Measurements from ENCODE around the gene ARHGEF2. TPM values are rescaled to one million over a fixed set of nuclear protein-coding genes. Genes with fewer than 3 reads are reported as not detected.
"Not testable (repeated sequence)": the region's sequence is repeated elsewhere in the genome, so short reads cannot be mapped to it uniquely, and the experiment has no call there.

Gene ARHGEF2
- polyA plus RNA-seq, 1 donor: 143 TPM

DNA sequence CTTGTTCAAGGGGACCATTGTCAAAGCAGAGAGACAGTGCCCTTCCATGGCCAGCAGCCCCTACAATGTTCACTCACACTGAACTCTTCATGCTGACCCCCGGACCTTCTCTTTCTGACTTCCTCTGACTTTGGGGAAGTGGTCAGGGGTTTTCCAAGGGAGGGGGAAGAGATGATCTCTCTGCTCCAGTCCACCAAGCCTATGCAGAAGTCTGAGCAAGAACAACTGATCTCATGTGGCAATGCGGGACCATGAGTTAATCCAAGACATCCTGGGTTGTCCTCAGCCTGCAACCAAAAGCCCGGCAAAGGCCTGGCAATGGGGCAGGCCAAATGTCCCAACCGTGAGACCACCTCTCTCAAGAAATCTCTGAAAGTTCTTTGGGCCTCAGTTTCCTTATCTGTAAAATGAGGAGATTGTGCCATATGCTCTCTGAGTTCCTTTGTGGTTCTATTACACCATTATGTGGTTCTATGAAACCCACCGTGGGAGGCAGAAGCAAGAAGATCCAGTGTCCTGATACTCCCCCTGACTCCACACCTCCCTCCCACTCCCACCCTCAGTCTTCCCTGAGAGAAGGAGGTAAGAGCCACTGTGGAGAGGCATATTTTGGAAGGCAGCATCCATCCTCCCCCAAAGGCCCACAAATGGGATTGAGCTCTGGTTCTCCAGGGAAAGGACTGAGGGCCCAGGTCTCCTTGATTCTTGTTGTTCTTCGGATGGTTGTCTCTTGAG lies 11.8 kb upstream of the ARHGEF2 start:
- no peak for DNase-seq (ENCODE audit: low read depth)

- DNase-seq (ENCODE audit: low read depth): no peak
Measured at GRCh38 chr1:155989242-155990004, 11.1 kb upstream of the ARHGEF2 start.

GRCh38 chr1:155984903-155985645 lies 6.7 kb upstream of the ARHGEF2 start:
- DNase-seq (ENCODE audit: low read depth): not testable (repeated sequence)

GRCh38 chr1:155984341-155984740 lies 6.0 kb upstream of the ARHGEF2 start:
- no peak for DNase-seq (ENCODE audit: low read depth)

DNA sequence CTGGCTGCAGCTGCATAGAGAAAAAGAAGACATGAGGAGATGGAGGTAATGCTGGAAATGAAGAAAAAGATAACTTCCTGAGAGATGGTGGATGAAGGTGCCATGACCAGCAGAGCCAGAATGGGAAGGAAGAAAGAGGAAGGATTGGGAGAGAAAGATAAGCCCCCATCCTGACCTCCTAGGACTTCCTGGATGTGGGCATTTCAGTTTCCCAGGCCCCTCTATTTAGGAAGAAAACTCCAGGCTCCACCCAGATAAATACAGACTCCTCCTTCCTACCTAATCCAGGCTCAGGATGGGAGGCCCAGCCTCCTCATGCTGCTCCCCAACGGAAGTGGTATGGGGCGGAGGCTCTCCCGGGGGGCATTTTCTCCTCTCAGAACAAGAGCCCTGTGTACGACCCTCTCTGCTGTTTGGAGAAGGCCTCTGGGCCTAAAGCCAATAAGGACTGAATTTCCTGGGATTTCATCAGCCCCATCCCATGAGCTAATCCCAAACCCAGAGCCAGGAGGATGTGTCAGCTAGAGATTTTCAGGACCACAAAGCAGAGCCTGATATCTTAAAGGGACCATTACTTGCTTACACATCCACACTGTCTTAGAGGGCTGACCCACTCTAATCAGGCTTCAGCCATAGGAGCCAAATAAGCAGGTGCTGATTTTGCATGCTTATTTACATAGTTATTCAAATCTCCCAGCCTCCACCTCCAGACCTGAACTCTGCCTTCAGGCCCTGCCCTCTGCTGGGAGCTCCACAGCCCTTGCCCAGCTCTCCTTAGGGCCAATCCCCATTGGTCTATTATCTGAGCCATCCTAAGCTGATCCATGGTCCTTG lies 5.1 kb upstream of the ARHGEF2 start:
- DNase-seq (ENCODE audit: low read depth): peak; percentile 91

GRCh38 chr1:155982106-155982505 lies 3.8 kb upstream of the ARHGEF2 start:
- no peak for DNase-seq (ENCODE audit: low read depth)

- DNase-seq (ENCODE audit: low read depth): no peak
Measured at GRCh38 chr1:155981266-155982088, 3.1 kb upstream of the ARHGEF2 start.

- no peak for DNase-seq (ENCODE audit: low read depth)
Measured at GRCh38 chr1:155979597-155980343, 1.4 kb upstream of the ARHGEF2 start.

GRCh38 chr1:155978973-155979429 lies 654 bp upstream of the ARHGEF2 start:
- no peak for DNase-seq (ENCODE audit: low read depth)

DNA sequence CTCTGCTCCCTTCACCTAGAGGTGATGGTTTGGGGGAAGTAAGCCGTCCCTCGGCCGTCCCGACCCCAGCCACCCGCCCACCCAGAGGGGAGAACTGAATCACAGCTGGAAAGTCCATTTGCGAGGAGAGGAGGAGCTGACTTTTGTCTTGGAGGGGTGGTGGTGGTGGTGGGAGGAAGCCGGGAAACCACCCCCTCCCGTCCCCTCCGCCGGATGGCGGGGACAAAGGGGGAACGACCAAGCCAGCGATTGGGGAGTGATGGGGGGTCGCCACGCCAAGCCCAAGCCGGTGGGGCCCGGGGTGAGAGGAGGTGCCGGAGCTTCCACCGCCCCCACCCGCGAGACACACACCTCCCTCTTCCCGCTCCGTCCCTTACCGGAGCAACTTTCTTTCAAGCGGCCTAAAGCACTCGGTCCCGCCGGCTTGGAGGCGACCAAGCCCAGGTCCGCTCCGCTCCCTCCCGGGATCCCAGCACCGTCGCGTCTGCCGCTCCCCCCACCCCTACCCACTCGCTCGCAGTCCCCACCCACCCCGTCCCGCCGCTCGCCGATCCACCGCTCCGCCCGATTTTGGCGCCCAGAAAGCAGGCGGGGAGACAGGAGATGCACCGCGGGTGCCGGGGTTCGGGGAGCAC lies 540 bp downstream of the ARHGEF2 start:
- DNase-seq (ENCODE audit: low read depth): no peak

DNA sequence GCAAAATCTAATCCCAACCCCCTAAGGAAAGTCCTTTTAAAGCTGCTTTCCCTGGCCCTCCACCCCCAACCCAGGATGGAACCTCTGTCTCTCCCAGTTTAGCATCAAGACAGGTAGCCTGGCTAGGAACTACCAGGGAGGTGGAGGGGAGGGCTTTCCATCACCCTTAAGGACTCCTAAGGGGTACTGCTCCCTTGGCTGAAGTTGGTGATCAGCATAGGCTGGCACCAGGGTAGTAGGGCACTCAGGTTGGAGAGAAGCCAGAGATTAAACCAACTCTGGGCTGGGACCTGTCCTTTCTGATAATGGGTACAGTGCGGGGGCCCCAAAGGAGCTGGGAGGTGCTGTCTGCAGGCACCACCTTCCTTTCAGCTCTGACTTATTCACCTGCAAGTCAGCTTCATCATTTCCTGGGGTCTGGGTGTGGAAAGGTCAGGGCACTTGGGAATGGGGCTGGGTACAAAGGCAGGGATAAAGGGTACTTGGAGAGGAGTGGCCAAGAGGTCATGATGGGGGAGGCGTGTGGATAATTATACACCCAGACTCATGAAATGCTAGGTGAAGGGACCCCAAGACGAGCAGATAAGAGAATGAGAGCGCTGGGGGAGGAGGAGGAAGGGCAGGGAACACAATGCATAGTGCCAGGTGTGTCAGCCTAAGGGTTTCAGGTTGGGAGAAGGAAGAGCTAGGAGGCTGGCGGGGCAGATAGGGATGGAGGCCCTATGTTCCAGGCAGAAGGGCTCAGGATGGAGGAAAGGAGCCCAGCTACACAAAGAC lies 1.2 kb downstream of the ARHGEF2 start:
- no peak for DNase-seq (ENCODE audit: low read depth)

- no peak for DNase-seq (ENCODE audit: low read depth)
Measured at GRCh38 chr1:155976062-155976912, 2.1 kb downstream of the ARHGEF2 start.

GRCh38 chr1:155975375-155976061 lies 2.8 kb downstream of the ARHGEF2 start:
- no peak for DNase-seq (ENCODE audit: low read depth)

DNA sequence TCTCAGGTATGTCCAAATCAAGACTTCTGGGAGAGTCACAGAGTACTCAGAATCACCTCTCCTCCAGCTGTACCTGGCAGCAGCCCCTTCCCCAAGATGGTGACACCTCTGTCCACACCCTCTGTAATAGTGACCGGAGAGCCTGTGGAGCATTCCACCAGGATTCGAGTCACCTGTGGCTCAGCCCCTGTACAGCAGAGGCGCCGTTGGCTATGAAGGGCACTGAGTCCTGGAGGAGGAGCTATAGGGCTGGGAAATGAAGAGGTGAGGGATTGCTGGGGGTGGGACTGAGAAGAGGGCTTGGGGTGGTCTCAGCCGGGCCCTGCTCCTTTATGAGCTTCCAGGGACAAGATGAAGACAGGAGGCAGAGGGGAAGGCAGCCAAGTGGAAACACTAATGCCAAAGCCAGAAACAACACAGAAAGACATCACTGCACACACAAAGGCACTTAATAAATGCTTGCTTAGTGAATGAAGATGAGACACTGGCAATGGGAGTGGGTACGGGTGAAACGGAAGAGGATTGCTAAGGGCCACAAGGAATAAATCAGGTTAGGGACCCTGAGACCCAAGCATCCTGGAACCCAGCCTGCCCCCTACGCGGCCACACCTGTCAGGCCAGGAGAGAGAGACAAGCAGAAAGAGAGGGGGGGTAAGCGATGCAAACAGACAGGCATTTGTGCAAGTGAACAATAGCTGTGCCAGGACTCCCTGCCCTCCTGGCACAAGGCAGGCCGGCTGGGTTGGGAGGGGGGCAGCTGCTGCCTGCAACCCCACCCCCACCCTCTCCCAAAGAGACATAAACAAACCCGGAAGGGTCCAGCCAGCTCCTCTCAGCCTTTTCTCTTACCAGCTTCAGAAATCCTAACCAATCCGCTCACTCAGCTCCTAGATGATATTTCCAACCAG lies 3.9 kb downstream of the ARHGEF2 start:
- no peak for DNase-seq (ENCODE audit: low read depth)

DNA sequence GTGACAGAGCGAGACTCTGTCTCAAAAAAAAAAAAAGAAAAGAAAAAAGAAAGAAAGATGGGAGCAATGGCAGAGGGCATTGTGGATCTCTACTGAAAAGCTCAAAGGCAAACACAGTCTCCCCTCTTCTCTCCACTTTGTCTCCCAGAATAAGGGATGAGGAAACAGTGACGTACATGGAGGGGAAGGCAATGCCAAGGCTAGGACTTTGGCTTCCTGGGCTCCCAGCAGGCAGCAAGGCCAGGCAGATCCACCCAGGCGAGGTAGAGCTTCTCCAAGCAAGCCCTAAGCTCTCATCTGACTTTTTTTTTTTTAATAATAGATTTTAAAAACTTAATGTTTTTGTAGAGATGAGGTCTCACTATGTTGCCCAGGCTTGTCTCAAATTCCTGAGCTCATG lies 4.6 kb downstream of the ARHGEF2 start:
- no peak for DNase-seq (ENCODE audit: low read depth)
